Activated CD4-positive, alpha-beta T cell treated with anti-CD3 and anti-CD28 coated beads for 24 hours (primary cell): Measurements from ENCODE around the gene C2orf72.

ENCODE experiments used
- DNase-seq, 2 donors: peaks; one replicate each; pipeline ENCODE4 v3.0.0-alpha.2; 2020; ENCODE audit warnings: low read depth in 2 of 2

The C2orf72 gene

DNA sequence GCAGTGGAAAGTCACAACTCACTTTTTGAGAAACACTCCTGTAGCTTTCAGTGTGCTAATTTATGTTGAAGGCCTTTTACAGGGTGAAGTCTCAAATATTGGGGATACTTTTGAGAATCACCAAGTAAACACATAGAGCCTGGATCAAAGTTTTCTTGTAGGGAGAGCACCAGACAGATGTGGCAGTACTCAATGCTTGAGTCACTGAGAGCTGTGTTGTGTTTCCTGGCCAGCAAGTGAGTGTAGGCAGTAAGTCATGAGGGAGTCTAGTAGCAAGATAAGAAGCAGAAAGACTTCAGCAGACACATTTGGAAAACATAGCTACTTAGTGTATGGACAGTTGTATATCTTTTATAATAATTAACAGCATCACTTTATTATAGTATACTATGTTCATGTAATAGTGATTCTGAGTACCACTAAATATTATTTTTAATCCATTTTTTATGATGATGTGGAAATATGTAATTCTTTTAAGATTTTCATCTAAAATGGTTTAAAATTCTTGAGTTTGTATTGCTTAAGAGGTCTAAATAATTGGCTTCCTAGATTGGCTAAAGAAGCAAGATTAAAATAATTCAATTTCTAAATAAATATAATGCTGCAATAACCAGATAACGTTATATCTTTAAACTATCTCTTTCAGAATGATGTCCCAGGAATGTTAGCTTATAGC lies 32.2 kb downstream of the C2orf72 start:
- no peak for DNase-seq

DNA sequence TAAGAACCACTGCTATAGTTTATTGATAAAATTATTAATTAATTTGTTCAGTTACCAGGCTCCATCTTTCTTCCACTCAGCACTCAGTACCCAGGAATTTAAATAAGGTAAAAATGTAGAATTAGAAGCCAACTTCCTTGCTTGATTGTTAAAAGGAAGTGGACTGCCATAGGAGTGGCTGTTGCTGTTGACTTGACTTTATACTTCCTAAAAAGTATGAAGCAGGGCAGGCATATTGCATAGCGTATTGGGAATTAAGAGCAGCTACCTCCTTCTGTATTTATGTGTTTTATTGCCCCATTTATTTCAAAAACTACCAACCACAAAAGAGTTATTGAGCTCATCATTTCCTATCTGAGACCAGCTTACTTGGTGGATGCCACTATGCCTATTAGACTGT lies 47.2 kb downstream of the C2orf72 start:
- no peak for DNase-seq

DNA sequence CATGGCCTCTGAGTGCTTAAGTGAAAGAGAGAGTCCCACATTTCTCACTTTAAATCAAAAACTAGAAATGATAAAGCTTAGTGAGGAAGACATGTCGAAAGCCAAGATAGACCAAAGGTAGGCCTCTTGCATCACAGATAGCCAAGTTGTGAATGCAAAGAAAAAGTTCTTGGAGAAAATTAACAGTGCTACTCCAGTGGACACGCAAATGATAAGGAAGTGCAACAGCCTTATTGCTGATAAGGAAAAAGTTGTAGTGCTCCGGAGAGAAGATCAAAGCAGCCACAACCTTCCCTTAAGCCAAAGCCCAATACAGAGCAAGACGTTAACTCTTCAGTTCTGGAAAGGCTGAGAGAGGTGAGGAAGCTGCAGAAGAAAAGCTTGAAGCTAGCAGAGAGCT lies 51.4 kb downstream of the C2orf72 start:
- DNase-seq, result no peak

DNA sequence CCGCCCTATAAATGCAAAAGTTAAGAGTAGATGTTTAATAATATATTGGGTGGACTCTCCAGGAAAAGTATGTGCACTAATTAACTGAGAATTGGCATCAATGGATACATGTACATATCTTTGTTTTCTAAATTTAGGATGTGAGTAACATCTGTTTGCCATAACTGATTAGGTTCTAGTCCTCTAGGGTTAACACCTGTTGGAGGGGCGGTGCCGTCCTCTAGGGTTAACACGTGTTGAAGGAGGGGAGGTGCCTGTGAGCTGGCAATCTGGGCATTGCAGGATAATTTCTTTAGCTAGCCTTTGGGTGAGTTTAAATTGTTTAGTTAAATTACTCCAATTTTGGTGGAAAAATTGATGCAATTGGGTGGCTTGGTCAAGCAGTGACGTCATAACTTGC lies 56.6 kb downstream of the C2orf72 start:
- no peak for DNase-seq

DNA sequence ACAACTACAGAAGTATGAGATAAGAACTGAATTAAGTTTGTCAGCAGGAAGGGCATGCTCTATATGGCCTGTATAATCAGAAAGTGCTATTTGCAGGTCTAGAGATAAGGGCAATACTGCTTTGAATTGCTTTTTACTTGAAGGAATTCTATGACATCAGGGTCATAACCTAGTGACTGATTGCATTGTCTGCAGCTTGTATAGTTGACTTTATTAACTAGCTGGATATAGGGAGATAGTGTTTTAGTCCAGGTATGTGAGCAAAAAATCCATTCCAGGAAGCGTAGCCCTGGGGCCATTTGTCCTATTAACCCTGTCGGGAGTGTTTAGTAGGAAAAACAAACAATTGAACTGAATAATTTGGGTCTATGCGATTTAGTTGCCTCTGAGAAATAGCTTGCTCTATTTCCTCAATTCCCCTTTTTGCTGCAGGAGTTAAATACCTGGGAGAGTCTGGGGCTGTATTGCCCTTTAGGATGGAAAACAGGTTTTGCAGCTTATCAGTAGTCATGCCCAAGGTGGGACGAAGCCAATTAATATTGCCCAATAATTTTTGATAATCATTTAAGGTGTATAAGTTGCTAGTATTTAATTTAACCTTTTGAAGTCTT lies 57.5 kb downstream of the C2orf72 start:
- no peak for DNase-seq
